NCI-H1694 (cell line): ENCODE data around the gene CBLN4.

Experiments
- DNase-seq: peaks from one replicate; lab custom pipeline; 2025; lab: John Stamatoyannopoulos, UW

CBLN4 gene

GRCh38 chr20:56005389-56005715, at the start of gene CBLN4:
TSS of gene CBLN4 (minus strand) at chr20:56005519. CDS start at chr20:56004171, 1,348 bp downstream.
- no peak for DNase-seq

- DNase-seq: no peak
Observed at GRCh38 chr20:56043227-56043626, 37.9 kb upstream of the CBLN4 start.

GRCh38 chr20:56032251-56032650, 26.9 kb upstream of the CBLN4 start:
- no peak for DNase-seq

DNA sequence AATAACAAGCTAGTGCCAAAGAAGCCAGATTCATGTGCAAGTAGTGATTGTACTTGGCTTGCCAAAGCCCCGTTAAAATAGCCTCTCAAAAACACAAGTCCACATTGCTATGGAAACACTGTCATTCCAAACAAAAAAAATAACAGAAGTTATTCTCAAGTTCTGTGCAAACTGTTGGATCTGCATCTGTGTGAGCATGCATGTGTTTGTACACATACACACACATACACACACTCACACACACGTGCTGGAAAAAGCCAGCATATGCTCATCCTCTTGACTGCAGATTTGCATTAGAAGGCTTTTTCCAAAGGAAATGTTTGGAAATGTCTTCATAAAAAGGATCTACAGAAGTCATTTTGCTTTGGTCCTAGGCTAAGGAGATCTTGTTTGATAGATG, 13.4 kb upstream of the CBLN4 start:
- DNase-seq: no peak

DNA sequence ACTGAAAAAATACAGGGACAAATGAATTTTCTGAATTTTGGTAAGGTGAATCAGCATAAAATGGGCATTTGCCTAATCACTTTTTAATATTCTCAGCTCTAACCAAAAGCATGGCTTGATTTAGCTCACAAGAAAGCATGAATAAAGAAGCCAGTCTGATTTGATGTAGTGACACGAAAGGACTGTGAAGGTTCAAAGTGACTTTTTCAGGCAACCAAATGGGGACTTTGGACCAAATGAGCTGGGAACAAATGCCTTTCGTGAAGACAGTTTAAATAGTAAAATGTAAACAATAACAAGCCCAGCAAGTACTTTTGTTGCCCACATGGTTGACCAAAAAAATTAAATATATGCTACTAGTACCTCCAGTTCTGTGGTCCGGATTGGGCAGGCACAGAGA, 12.9 kb upstream of the CBLN4 start:
- no peak for DNase-seq

GRCh38 chr20:56017560-56017959, 12.2 kb upstream of the CBLN4 start:
- no peak for DNase-seq

- no peak for DNase-seq
Observed at GRCh38 chr20:56014998-56015397, 9.7 kb upstream of the CBLN4 start.

DNA sequence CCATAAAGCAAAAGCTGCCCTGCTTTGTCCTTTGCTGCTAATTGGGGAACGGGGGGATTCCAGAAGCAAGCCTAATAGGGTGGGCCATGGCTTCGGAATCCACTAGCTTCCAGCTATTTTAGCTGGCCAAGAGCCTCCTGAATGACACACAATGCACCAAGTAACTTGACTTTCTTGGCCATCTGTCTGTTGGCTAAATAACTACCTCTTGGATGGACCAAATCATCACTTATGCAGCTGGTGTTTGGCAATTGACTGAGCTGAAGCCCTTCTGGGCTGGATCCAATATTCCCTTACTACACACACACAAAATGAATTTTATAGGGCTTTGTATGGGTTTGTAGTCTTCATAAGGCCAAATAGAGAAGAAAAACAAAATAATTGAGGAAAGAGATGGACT, 8.8 kb upstream of the CBLN4 start:
- no peak for DNase-seq

GRCh38 chr20:56004611-56005388, 519 bp downstream of the CBLN4 start:
- DNase-seq: no peak

DNA sequence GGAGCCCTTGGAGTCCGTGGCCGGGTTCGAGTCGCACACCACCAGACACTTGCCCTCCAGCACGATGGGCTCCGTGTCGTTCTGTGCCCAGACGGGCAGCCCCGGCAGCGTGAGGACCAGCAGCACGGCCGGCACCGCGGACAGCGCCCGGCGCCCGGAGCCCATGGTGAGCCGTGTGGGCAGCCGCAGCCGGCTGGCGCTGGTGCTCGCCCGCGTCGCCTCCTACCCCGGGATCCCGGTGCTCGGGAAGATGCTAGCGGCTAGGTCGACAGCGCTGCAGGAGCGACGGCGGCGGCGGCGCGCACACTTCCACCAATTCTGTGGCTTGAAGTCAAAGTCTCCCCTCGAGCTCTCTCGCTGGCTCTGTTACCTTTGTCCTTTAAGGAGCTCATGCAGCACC, 1.3 kb downstream of the CBLN4 start:
- DNase-seq: no peak

GRCh38 chr20:56002908-56003800, 2.2 kb downstream of the CBLN4 start:
- DNase-seq: no peak

- DNase-seq: no peak
Observed at GRCh38 chr20:56001890-56002289, 3.4 kb downstream of the CBLN4 start.

DNA sequence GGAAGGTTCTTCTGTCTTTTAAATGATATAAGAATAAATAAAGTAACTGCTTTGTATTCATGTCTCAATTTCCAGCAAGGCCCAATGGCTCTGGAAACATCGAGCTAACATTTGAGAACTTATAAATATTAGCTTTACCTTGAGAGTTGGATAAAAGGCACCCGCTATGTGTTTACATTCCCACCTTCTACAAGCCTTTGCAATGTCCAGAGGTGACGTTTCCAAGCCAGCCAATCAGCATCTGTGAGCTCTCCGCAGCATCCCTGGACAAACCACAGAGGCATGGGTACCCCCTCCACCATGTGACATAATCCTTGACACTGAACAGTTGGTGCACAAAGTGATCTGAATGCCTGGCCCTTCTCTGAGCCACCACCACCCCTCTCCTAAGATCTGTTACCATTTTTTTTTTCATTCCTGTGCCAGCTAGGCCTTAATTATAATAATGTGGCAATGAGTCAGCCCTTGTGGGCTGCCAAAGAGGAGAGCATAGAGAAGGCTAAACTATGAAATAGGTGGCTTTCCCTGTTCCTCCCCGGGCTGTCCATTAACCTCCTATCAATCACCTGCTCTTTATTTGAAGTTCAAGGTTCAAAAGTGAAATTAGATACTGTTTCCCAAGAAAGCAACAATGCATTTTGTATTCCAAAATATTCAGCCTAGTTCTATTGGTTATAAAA, 4.1 kb downstream of the CBLN4 start:
- DNase-seq: no peak

- DNase-seq: no peak
Observed at GRCh38 chr20:55978550-55978949, 26.8 kb downstream of the CBLN4 start.

GRCh38 chr20:55977690-55978459, 27.4 kb downstream of the CBLN4 start:
- no peak for DNase-seq

DNA sequence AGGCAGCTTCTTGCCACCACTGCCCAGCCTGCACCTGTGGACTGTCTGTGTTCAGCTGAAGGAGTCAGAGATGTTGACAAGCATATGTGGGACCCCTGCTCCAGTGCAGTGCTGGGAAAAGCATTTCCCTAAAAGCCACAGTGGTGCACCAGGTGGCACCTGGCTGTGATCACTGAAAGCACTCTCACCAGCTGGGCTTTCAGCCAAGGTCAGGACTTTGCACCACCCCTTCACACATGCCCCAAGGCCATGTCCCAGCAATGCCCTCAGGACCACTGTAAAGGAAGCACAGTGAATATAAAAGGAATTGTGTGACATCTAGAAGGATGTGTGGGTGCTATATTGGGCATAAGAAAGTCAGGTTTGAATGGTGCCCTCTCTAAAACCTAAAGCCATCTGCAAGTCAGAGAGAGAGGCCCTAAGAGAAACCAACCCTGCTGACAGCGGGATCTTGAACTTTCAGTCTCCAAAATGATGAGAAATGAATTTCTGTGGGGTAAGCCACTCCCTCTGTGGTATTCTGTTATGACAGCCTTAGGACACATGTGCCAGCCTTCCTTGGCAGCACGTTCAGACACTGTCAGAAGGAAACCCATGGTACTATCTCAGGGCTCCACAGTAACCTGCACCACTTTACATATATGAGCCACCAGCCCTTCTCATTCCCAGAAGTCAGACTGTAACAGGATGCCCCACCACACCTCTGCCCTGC, 30.7 kb downstream of the CBLN4 start:
- no peak for DNase-seq

- no peak for DNase-seq
Observed at GRCh38 chr20:55964790-55965189, 40.5 kb downstream of the CBLN4 start.

DNA sequence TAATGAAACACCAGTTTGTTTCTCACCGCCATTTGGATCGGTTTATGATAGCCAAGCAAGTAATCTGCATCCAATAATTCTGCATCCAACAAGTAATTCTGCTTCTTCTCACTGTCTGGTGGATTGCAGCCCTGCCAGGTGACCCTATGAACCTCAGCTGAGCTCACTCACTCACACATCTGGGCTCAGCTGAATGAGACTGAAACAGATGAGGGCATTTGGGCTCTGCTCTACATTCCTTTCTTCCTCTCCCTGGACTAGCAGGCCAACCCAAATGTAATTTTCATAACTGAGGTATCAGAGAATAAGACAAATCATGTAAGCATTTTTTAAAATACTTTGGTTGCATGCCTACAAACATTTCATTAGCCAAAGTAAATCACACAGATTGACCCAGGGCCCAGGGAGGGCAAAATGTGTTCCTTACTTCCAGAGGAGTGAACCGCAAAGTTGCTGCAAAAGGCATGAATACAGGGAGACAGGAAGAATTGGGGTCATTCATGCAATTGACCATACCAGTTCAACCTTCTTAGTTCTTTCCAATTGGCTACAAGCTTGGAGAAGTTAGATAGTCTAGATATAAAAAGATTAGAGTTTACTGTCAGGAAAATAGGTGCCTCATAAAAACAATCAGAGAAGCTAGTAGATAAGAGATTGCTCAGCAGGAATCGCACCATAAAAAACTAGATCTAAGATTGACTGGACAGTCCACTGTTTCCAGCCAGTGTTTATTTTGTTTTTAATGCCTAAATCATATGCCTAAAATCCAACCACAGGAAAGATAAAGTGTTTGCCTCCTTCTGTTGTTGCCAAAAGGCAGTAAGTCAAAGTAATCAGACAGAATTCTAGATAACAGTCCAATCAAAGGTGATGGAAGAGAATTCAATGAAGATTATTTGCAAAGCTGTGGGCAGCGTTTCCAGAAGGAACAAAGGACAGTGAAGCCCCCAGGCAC, 43.7 kb downstream of the CBLN4 start:
- no peak for DNase-seq

DNA sequence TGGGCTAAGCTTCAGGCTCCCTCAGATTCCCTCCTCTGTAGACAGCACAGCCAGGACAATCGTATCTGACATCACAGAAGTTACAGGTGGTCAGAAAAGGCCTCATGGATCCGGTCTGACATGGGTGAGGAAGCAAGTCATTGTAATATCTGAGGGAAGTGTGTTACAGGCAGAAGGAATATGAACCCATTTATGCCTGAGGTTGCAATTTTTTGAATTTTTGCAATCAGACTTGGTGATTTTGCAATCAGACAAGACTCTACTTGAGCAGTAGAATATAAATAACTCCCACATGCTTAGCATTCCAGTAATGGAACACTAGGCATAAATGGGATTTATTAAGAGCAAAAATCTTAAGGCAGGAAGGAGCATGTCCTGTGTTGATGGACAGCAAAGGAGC, 52.1 kb downstream of the CBLN4 start:
- DNase-seq: no peak

DNA sequence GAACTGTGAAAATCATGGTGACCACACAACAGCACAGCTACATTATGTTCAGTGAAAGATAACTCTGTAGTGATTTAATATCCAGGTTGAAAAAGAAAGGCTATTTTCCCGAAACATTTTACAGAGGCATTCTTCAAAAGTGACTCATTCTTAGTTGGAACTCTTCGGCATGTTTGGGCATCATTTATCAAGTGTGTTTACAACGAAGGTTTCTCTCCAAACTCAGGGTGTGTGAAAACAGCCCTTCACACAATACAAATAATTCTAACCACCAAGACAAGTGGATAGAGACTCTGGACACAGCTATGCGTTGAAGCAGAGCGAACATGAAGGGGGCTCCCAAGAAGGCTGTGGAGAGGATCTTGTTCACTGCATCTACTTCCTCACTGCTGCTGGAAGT, 57.6 kb downstream of the CBLN4 start:
- DNase-seq: no peak
